NCI-H460 (cell line): ENCODE data around the gene SMARCE1. TPM values are rescaled to one million over a fixed set of nuclear protein-coding genes. Genes with fewer than 3 reads are reported as not detected.

Experiments
- DNase-seq: peaks from one replicate; pipeline ENCODE4 v3.0.0-alpha.2; 2016; ENCODE audit warnings: low read depth; ENCODE audit errors: extremely low read depth
- total RNA-seq: library from RNA; depleted of rRNA; stranded (reverse); fragments of >200 nt; shearing (Covaris generic); gene quantifications from 2 replicates; pipeline ENCODE4 v1.2.3, GENCODE V29; 2014

The SMARCE1 gene
- total RNA-seq, 1 experiment from 2014 or later = 107 TPM

DNA sequence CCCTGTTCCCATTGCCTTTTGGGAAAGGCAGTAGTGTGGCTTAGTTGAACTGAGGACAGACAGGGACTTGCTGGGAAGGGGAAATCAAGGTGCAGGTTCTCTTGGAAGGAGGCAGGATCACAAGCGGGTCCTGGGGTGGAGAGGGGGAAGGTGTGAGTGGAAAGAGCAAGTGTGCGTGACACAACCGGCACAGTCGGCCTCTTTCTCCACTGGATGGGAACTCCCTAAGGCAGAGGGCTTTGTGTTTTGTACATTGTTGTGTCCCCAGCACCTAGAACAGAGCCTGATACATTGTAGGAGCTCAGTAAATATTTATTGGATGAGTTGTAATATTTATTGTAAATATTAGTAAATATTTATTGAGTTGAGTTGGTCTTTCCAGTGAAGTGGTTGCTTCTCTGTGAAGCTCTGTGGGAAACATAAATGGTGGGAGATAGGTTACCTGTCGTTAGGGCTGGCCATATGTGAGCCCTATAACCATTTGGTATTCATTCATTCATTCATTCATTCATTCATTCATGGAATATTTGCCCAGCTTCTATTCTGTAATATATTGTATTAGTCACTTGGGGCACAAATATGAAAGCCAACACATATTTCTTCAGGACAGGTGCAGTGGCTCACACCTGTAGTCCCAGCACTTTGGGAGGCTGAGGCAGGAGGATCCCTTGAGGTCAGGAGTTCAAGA lies 34.0 kb downstream of the SMARCE1 start:
- DNase-seq = no peak

DNA sequence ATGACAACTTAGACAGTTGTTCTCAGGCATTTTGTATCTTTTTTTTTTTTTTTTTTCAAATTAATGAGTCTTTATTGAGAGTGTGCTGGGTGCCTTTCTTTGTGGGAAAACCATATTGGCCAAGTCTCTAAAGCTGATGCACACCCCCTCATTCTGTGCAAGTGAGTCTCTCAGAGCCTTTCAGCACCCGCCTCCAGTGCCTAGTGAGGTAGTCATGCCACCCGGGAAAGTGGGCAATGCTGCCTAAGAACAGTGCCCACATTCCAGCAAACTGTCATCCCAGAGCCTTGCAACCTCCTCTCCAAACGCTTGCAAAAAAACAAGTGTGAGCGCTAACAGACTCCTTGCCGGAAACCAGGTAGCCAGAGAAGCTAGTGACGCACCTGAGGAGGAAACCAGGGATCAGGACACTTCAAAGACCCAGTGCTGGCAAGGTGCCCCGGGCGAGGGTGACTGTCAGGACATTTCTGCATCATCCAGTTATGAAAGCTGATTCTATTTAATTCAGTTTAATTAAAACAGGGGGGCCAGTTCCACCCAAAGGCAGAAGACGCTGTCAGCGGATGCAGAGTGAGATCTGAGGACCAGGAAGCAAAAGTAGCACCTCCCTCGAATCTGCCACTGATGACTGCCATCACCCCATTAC lies 34.9 kb downstream of the SMARCE1 start:
- DNase-seq = no peak

DNA sequence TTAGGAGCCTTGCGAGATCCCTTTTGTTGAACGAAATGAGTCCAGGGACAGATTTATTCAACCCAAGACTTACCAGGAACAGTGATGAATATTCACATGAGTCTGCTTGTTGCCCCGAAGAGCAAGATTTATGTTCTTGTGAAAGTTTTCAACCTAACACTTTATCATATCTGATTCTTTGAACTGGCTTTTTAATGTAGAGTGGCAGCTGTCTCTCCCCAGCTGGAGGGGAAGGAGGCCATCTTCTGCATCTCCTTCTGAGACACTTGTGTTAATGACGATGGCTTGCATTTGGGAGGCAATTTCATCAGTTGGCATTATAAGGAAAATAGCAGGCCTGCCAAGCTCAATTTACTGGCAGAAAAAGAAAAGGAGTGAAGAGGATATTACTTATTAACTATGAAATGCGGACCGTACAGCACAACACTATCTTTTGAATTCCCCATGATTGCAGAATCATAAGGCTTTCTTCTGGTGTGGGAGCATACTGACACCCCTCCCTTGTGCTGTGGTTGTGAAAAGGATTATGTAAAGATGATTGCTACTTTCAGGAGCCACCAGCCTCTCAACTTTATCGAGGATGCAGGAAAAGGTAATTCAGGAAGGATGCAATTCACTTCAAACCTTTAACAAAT lies 35.7 kb downstream of the SMARCE1 start:
- DNase-seq = no peak

DNA sequence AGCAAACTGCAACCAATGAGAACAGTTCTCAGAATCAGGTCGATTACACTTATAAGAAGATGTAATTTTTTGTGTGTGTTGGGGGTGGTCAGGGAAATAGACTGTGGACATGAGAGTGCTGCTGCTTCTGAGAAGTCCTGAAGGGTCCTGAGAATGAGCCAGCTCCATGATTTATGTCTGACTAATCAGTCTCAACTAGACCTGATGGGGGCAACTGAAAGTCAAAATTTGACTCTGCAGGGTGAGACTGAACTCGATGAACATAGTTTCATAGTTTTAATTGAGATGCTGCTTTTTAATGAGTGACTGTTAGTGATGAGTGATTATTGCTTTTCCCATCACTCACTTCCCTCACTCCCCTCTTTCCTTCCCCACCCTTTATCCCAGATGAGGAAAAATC lies 37.3 kb downstream of the SMARCE1 start:
- DNase-seq = no peak

DNA sequence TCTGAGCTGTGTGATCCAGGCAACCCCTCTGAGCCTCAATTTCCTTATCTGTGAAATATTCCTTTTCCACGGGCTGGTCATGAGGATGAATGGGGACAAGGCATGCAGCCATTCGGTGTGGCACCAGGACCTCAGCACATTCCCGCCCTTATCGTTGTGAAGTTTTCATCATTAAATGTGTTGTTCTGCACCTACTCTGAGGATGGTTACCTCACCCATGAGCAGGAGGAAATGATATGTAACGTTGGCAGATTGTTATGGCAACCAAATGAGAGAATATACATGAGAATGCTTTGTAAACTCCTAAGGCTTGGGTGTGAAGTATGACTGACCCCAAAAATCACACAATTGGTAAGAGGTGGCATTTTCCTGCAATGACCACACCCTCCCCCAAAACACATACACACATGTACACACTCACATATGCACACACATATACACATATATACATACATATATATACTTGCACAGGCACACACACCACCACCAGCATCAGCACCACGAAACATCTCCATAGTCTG lies 39.5 kb downstream of the SMARCE1 start:
- DNase-seq = no peak

DNA sequence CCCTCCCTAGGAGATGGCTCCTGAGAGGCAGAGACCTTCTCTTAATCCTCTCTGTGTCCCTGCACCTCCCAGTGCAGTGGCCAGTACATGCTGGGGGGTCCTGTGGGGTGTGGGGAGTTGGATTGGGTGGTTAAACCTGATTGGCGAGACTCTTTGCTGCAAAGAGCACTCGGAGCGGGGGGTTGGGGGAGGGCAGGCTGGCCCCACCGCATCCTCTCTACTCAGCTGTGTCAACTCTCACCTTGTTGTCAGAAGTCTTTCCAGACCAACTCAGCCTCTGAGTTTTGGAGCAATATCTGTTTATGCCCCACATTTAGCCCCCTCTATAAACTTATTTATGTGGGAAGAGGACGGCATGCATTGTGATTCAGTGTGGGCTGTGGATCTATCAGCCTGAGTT lies 40.0 kb downstream of the SMARCE1 start:
- no peak for DNase-seq

DNA sequence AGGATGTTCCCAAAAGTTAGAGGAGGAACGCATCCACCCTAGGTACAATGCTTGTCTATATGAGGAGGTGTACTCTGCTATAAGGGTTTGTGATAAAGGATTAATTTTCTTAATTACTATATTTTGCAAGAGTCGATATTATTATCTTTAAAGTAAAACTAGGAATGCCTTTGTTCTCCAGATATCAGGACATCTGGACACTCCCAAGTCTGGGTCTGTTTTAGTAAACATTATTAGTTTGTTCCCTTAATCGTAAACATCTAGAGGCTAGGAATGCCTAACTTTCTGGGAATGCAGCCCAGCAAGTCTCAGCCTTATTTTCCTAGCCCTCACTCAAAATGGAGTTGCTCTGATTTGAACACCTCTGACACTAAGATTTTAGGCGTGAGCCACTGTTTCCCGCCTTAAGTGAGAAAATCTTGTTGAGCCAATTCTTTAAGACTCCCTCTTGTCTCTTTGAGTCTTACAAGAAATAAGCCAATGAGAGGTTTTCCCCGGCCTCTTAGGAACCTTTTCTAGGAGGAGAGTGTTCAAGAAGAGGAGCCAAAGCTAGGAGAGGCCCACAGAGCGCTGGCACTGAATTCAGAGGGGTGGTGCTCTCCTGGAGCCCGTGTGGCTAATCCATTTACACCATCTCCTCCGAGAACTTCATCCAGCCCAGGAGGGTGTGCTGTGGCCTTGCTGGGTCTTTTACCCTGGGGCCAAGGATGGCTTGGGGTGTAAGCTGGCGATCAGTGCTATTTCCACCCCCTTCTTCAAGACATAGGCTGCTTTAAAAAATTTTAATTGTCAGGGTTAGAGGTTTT lies 40.9 kb downstream of the SMARCE1 start:
- no peak for DNase-seq

DNA sequence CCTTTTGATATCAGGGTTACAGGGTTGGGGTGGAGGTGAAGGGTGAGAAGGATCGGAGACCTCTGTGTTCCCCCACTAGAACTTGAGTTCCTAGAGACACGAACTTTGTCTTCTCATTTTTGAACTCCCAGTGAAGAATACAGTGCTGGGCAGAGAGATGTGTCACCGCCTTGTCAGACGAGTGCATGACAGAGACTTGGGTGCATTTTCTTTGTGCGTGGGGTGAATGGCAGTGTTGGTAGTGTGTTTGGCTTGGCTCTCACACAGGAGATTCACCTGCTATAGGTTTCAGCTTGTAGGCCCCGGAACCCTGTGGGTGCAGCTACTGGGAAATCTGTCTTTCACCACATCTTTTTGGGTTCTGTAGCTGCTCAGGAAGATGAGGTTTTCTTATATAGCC lies 42.3 kb downstream of the SMARCE1 start:
- DNase-seq = no peak

DNA sequence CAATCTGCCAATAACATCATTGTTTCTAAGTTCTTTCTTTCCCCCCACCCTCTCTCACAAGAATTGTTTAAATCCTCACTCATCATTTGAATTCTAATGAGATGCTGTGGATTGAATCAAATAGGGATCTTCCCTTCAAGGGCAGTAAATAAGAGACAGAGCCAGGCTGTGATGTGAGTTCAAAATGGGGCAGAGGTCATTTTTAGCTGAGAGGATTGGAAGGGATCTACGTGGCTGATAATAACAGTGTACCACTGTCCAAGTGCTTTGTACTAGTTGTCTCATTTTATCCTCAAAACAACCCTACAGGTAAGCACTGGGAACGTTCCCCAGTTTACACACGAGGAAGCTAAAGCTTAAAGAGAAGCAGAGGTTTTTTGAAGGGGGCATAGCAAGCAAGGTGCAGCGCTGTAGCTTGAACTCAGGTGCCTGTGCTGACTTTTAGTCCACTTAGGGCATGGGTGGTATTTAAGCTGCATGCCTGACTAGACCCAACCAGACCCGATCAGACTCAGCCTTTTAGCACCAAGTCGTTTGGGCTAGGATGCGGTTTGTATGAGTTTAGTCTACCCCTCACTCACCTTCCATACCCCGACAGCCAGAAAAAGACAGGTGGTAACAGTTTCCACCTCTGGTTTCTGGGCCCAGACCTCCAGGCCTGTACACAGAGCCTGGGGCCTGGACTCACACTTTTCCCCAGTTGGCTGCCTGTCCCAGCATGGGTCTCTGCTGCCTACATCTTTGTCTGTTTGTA lies 43.1 kb downstream of the SMARCE1 start:
- DNase-seq = no peak

DNA sequence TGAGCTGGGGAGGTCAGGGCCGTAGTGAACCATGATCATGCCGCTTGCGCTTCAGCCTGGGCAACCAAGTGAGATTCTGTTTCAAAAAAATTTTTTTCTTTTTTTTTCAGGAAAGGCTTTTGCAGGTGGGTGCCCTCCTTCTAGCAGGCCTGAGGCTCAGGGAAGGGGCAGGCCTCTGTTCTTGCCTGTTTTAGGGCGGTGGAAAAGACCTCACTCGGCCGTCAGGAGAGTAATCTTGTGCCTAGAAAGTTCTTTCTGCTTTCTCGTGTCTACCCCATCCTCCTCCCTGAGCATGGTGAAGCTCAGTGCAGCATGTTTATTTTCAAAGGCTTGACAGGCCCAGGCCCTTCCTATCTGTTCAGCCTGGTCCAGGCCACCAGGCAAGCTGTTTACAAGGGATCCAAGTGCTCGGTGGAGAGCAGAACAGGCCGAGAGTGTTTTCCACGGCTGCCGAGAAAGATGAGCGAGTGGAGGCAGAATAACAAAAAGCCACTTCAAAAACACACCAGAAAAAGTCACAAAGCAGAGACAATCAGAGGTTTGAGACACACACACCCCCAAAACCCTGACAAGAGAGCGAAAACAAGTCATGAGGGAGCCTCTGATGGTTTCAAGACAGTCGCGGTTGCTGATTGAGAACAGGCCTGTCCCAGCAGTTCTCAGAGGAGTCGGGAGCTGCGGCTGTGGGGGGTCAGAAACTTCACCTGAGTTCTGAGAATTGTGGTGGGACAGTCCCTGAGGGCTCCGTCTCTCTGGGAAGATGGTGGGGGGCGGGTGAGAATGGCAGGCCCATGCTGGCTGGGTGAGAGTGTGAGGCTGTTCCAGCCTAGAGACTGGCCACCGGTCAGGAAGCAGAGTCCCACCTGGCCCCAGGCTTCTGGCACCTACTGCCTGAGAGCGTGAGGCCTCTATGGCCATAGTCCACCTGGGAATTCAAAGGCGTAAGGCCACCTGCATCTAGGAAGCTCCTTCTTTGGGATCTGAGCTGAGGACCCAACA lies 44.9 kb downstream of the SMARCE1 start:
- no peak for DNase-seq

DNA sequence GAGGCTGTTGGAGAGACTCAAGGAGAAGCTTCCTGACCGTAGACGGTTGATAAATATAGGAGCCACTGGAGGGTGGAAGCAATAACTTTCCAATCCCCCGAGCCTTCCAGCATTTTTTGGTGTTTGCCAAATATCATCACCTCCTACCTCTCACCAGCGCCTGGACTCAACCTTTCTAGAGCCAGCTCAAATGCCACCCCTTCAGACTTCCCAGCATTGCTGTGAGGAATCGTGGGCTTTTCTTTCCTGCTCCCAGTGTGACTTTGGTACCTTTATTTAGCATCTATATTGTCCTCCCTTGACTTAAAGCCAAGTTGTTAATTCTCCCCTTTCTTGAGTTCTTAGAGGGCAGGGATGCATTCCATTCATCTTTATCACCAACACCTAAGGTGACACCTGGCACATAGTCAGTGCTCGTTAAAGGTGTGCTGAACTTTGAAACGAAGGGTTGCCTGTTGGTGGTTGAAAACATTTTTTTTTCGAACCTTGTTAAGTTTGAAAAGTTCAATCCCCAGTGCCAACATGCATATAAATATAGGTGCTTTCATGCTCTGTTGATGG lies 47.1 kb downstream of the SMARCE1 start:
- no peak for DNase-seq

DNA sequence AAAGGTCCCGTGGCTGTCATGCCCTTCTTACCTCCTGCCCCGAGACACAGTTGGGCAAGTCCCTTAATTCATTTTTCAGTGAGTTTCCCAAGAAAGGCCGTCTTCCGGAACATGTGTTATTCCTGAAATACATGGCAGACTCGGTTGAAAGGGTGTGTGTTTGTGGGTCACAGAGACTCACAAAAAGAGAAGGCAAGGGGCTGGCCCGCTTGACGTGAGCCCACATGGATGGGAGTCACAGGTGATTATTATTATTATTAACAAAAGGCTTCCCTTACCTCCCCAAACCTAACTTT lies 48.2 kb downstream of the SMARCE1 start:
- no peak for DNase-seq

DNA sequence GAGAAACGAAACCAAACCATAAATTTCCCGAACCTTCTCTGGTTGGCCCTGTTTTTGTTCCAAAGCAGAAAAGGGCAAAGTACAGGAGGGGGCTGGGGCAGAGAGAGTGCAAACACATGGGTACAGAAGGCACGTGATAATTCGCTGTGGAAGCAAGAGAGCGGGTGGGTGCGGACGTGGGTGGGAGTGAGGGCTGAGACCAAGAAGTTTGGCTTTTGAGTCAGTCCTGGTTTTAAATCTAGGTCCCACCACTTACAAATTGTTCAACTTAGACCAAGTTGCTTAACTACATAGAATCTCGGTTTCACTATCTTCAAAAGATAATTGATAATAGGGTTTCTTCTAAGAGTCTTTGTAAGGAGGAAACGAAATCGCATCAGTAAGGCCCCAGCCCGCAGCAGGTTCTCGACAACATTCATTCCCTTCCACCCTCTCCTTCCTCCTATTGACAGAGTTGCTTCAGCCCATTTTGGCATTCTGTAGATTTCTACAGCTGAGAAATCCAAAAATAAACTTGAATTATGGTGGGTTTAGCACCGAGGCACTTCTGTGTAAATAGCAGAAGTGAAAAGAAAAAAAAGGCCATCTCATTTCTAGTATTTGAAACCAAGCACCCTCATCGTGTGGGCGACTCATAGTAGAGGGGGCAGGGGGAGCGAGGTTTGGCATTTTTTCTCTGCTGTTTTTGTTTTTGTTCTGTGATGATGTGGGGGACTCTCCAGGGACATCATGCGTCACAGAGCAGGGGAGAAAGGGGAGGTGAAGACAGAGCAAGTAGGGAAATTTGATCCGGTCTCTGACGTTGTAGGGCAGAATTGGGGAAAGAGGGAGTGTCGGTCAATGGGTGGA lies 48.8 kb downstream of the SMARCE1 start:
- DNase-seq = no peak

DNA sequence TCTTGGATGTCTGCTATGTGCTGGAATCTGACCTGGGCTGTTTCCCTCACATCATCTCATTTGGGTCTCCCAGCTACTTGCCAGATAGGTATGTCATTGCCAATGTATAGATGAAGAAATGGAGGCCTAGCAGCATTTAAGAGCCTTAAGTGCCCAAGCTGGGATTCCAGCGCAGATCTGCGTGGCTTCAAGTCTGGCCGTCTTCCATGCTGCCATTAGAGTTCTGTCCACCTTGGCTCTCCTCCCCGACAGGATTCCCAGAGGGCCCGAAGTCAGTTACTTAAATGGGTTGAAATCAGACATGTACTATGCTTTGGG lies 49.4 kb downstream of the SMARCE1 start:
- DNase-seq = no peak

DNA sequence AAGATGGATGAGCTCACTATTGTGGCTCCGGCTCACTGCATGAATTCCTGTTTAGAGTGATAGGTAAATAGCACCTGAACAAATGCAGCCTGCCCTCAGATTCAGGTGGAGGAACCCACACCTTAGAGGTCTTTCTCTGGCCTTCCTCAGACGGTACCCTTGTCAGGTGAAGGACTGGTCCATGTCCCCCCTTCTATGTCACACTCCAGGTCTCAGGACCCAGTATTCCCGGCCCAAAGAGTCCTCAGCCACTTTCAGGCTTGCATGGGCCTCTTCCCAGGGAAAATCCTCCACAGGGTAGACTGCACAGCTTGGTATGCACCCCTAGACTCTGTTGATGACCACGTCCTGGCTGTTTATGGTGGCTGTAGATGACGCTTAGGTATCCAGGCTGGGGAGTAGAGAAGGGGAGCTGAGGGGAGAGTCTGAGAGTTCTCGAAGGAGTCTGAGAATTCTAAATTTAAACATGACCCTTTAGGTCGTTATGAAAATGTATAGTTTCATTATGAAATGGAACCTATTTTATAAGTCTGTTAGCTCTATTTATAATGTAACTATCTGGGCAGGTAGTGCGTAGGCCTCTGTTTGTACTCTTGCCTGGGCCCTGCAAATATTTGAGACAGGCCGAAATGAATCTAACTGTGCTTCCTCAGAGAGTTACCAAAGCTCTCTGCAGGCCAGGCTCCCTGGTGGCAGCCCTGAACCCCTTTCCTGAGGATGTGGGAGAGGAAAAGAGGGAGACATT lies 49.9 kb downstream of the SMARCE1 start:
- no peak for DNase-seq

DNA sequence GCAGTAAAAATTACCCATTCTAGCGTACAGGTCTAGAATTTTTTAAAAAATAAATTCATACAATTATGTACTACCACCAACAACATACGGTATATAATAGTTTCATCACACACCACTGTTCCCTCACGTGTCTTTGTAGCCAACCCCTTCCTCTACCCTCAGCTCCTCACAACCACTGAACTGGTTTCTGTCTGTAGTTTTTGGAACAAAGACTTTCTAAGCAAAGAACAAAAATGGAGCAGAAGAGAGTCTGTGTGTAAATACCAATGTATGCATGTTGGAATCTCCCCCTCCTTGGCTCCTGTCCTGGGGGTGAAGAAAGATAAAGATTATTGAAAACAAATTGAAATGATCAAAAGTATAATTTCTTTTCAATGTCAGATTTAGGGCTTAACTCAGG lies 50.5 kb downstream of the SMARCE1 start:
- DNase-seq = no peak

DNA sequence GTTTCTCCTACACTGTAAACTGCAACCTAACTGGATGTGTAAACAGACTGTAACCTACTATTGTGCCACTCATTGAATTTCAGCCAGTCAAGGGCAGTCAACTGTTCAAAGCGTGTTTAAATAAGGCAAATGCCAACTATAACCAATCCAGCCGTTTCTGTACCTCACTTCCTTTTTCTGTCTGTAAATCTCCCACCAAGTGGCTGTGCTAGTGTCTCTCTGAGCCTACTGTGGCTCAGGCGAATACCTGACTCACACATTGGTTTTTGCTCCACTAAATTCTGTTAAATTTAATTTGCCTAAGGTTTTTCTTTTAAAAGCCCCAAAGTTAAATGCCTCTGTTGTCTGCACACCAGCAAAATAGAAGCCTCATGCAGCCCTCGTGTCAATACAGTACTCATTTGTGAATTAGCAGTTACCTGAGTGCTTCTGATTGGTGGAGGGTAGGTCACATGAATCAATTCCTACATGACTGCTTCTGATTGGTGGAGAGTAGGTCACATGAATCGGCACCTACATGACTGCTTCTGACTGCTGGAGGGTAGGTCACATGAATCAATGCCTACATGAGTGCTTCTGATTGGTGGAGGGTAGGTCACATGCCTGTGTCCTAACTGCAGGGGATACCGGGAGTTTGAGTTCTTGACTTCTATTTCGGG lies 51.2 kb downstream of the SMARCE1 start:
- DNase-seq = no peak
